Activated T-helper 1 cell treated with anti-CD3 and anti-CD28 coated beads, Interleukin-12 subunit alpha, Interleukin-12 subunit beta, Interleukin-2, Interleukin-4 antibody, amounts not matched to agents 30 ng/mL and 10 ng/mL and 1 ng/mL, durations not matched to agents 14 hours and 24 hours and 36 hours (primary cell): Measurements from ENCODE around the gene MTERF4. TPM values are rescaled to one million over a fixed set of nuclear protein-coding genes. Genes with fewer than 3 reads are reported as not detected.
"Not testable (repeated sequence)": the region's sequence is repeated elsewhere in the genome, so short reads cannot be mapped to it uniquely, and the experiment has no call there.

Source experiments
- DNase-seq: peaks from one replicate; pipeline ENCODE4 v3.0.0; 2021; ENCODE audit warnings: low spot score
- H3K27ac Mint-ChIP-seq: one replicate; pipeline ENCODE4 v1.8.0; 2021; ENCODE audit warnings: mild to moderate bottlenecking, mixed read lengths
- H3K27me3 Mint-ChIP-seq: one replicate; pipeline ENCODE4 v1.8.0; 2022; ENCODE audit warnings: mild to moderate bottlenecking, moderate library complexity, mixed read lengths; ENCODE audit not compliant: insufficient read depth
- H3K36me3 Mint-ChIP-seq: one replicate; pipeline ENCODE4 v1.8.0; 2021; ENCODE audit warnings: low read depth, mixed read lengths
- H3K4me1 Mint-ChIP-seq: one replicate; pipeline ENCODE4 v1.8.0; 2021; ENCODE audit warnings: low read depth, mixed read lengths
- H3K4me3 Mint-ChIP-seq: one replicate; pipeline ENCODE4 v1.8.0; 2021; ENCODE audit warnings: mild to moderate bottlenecking, moderate library complexity, mixed read lengths
- H3K9me3 Mint-ChIP-seq: one replicate; pipeline ENCODE4 v1.8.0; 2021; ENCODE audit warnings: mixed read lengths
- intact Hi-C: fragments of 100-400 bp; cut with micrococcal nuclease; formaldehyde crosslinking; loops from one replicate; pipeline ENCODE4 v1.15.1; 2024
- total RNA-seq: library from RNA; stranded (reverse); gene quantifications from 2 replicates; pipeline ENCODE4 v1.2.3, GENCODE V29; 2022

The MTERF4 gene
- total RNA-seq, 1 donor from 2014 or later = 43.3 TPM

DNA sequence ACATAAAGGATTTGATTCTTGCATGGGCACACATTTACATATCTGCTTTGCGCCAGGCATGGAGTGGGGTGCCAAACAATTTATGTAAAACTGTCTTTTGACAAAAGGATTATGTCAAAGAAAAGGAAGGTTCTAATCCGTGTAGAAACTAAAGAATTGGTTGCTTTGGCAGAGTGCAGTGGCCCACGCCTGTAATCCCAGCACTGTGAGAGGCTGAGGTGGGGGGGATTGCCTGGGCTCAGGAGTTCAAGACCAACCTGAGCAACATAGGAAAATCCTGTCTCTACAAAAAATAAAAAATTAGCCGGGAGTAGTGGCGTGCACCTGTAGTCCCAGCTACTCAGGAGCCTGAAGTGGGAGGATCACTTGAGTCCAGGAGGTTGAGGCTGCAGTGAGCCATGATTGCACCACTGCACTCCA lies 1.1 kb upstream of the MTERF4 start:
- Mint-ChIP-seq H3K4me1 (peaks cover 41% of the 10 kb centered on the region), H3K27ac (peak overlapping the region; percentile 98), H3K36me3 (peaks cover 22% of the 10 kb centered on the region), H3K9me3 (no peaks in the 10 kb centered on the region), H3K27me3 (no peaks in the 10 kb centered on the region), H3K4me3 (peak overlapping the region; percentile 94)
- intact Hi-C loops = loop anchor here (2.0 kb wide), 3 partner anchors 114 to 406 kb away; partner anchors contain the start of genes HDLBP, SEPTIN2 and STK25
- DNase-seq = no peak

DNA sequence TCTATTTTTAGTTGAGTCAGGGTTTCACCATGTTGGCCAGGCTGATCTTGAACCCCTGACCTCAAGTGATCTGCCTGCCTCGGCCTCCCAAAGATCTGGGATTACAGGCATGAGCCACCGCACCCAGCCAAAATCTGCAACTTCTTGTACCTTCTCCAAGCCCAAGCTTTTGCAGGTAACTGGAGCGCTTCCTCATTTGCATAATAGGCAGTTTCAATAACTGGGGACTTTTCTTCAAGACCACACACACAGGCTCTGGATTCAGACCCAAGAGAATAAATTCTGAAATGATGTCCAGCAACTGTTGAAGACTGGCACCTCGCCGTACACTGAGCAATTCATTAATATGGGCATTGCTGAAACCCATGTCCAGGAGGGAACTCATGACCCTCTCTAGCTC lies 2.8 kb downstream of the MTERF4 start:
- no peak overlapping the region for H3K27ac Mint-ChIP-seq
- H3K4me3 Mint-ChIP-seq = no peak overlapping the region
- intact Hi-C loops = no loop called here
- no peaks in the 10 kb centered on the region for H3K9me3 Mint-ChIP-seq
- peaks cover 38% of the 10 kb centered on the region for H3K36me3 Mint-ChIP-seq
- no peak for DNase-seq
- peaks cover 62% of the 10 kb centered on the region for H3K4me1 Mint-ChIP-seq
- no peaks in the 10 kb centered on the region for H3K27me3 Mint-ChIP-seq

DNA sequence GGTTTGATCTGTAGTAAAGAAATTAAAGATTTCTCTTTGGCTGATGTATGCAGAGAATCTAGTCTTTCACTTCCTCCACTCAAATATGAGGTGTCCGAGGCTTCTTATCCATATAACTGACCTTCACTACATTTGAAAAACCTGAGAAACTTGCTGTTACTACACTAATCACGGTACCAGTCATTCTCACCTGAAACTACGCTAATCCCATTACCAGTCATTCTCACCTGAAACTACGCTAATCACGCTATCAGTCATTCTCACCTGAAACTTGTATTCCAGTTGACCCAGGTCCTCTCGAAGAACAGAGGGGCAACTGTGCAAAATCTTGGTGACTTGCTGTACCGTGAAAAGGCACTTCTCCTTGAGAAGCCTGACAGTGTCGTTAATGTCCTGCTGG lies 5.1 kb downstream of the MTERF4 start:
- peaks cover 44% of the 10 kb centered on the region for H3K36me3 Mint-ChIP-seq
- no peaks in the 10 kb centered on the region for H3K27me3 Mint-ChIP-seq
- peaks cover 52% of the 10 kb centered on the region for H3K4me1 Mint-ChIP-seq
- peak overlapping the region; percentile 11 for H3K27ac Mint-ChIP-seq
- DNase-seq = no peak
- H3K9me3 Mint-ChIP-seq = no peaks in the 10 kb centered on the region
- intact Hi-C loops = no loop called here
- H3K4me3 Mint-ChIP-seq = no peak overlapping the region

DNA sequence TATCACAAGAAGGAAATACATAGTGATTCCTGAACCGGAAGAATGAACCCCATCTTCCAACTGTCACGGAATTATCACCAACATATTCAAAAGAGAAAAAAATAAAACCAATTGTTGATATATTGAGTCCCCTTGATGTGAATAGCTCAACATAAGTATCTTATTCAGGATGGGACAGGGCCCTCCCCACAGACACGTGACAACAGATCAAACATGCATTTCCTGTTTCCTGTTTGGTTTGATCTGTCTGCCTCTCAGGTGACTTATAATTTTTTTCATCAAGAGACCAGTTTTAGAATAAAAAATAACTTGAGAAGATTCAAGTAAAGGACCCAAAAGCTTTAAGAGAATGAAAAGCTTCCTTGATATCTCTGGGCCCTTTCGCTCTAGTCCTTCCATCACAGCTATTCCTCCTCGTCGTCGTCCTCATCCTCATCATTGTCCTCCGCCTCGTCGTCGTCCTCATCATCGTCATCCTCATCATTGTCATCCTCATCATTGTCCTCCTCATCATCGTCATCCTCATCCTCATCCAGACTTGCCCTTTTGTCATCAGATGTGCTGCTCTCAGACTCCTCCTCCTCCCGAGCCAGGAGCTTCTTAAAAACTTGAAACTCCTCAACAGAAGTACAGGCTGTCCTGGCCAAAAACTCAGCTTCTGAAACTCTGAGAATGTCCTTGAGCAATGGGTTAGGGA lies 6.3 kb downstream of the MTERF4 start:
- Mint-ChIP-seq H3K9me3 (no peaks in the 10 kb centered on the region), H3K27me3 (no peaks in the 10 kb centered on the region), H3K36me3 (peaks cover 52% of the 10 kb centered on the region), H3K4me1 (peaks cover 50% of the 10 kb centered on the region), H3K4me3 (peak overlapping the region; percentile 30), H3K27ac (peak overlapping the region; percentile 16)
- intact Hi-C loops = no loop called here
- peak; percentile 29 for DNase-seq

DNA sequence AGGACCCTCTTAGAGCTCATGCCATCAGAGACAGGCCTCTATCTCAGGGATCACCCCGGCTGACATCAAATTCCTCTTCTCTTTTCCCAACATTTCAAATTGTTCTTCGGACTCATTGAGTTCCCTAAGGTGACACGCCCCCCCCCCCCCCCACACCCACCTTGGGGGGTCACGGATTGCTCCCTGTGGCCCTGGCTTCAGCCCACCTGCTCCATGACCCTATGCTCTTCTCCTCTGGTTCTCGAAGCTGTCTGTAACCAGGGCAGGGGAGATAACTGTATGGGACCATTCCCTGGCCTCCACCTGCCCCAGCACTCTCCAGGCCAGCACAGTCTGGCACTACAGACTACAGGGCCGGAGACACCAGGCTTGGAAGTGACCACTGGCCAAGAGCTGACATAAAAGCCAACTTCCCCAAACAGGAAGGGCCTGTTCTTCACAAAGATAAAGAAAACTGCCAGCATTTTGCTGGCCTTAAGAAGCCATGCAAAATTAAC lies 7.1 kb downstream of the MTERF4 start:
- no peak overlapping the region for H3K27ac Mint-ChIP-seq
- peaks cover 55% of the 10 kb centered on the region for H3K36me3 Mint-ChIP-seq
- DNase-seq = no peak
- peaks cover 42% of the 10 kb centered on the region for H3K4me1 Mint-ChIP-seq
- H3K27me3 Mint-ChIP-seq = no peaks in the 10 kb centered on the region
- H3K4me3 Mint-ChIP-seq = no peak overlapping the region
- intact Hi-C loops = no loop called here
- no peaks in the 10 kb centered on the region for H3K9me3 Mint-ChIP-seq

DNA sequence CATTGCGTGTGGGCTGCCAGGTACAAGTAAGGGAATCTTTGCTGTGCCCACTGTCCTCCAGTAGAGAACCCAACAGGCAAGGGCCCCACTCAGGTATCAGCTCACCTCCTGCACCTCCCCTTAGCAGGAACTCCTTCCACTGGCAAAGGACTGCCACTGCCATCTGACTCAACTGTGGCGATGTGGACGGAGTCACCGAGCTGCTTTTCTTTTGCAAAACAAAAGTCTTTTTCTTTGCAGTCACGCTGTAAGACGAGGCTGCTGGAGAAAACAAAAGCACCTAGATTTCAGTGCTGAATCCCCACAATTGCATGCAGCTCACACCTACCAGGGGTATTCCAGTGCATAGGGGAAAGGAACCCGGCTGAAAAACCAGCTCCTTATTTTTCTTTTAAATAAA lies 7.9 kb downstream of the MTERF4 start:
- DNase-seq = no peak
- H3K9me3 Mint-ChIP-seq = no peaks in the 10 kb centered on the region
- no peaks in the 10 kb centered on the region for H3K27me3 Mint-ChIP-seq
- H3K27ac Mint-ChIP-seq = no peak overlapping the region
- peaks cover 53% of the 10 kb centered on the region for H3K36me3 Mint-ChIP-seq
- H3K4me1 Mint-ChIP-seq = peaks cover 36% of the 10 kb centered on the region
- H3K4me3 Mint-ChIP-seq = no peak overlapping the region
- intact Hi-C loops = no loop called here

DNA sequence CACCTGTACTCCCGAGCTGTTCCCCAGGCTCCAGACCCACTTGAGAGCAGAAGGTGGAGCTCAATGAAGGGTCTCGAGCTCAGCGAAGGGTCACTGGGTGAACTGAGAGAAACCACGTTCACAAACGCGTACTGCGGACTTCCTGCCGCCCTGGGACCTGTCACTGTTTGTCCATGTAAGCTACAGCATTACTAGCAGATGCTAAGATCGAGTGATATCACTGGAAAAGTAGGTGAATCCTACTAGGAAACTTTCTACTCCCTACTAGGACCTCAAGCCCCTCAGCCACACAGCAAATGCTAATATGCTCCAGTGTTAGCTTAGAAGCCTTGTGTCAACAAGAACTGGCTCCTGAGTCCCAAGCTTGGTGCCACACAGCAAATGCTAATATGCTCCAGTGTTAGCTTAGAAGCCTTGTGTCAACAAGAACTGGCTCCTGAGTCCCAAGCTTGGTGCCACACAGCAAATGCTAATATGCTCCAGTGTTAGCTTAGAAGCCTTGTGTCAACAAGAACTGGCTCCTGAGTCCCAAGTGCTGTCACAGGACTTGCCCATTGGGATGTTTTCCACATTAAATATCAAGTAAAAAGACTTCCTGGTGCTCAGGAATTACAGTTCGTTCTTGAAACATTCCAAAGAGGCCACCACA lies 8.8 kb downstream of the MTERF4 start:
- H3K4me3 Mint-ChIP-seq, intact Hi-C loops, DNase-seq, H3K27ac Mint-ChIP-seq, H3K9me3 Mint-ChIP-seq, H3K27me3 Mint-ChIP-seq: not testable (repeated sequence)
- H3K4me1 Mint-ChIP-seq = peaks cover 27% of the 10 kb centered on the region
- H3K36me3 Mint-ChIP-seq = peaks cover 53% of the 10 kb centered on the region

DNA sequence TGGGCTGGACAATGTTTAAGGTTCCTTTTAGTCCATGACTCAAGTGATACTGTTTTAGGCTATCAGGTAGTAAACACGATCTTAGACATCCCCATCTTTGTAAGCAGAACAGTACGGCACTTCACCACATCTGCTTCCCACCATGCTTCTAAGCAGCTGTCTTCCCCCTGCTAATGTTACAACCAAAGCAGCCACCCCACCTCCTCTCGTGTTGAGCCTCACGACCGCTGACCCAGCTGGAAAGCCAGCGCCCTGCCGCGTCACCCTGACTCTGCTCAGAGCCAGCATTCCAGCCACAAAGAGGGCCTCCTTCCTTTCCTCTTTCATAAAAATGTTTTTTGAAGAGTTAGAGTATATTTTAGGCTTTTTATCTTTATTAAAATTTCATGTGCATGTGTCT lies 9.4 kb downstream of the MTERF4 start:
- H3K27ac Mint-ChIP-seq = no peak overlapping the region
- H3K4me1 Mint-ChIP-seq = peaks cover 24% of the 10 kb centered on the region
- H3K4me3 Mint-ChIP-seq = no peak overlapping the region
- no peaks in the 10 kb centered on the region for H3K27me3 Mint-ChIP-seq
- peaks cover 54% of the 10 kb centered on the region for H3K36me3 Mint-ChIP-seq
- intact Hi-C loops = no loop called here
- no peaks in the 10 kb centered on the region for H3K9me3 Mint-ChIP-seq
- no peak for DNase-seq

DNA sequence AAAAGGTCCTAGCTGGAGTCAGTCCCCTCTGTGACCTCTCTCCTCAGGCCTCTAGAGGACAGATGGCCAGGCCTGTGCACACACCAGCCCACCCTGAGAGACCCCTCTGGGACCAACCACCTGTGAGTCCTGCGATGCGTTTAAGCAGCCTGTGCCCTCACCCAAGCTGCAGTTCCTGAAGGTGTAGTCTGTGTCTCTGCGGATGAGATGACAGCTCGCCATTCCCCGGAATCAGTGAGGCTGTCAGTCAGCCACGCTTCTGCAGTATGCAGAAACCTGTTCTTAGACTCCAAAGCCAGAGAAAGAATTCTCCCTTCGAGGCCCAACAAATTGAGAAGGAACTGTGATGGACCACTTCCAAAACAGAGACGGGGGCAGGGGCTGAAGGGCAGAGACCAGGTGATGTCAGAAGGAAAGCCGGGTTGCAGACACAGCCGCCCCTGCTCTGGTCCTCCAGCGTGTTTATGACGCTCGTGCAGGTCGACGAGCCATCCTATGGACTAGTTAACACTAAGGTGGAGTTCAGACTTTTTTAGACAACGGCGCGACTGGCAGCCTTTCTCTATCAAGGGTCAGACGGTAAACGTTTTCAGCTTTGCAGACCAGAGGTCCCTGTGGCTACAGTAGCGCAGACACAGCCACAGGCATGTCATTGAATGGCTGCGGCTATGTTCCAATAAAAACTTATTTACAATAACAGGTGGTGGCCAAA lies 10.2 kb downstream of the MTERF4 start:
- Mint-ChIP-seq H3K9me3 (no peaks in the 10 kb centered on the region), H3K4me1 (peaks cover 16% of the 10 kb centered on the region), H3K27me3 (no peaks in the 10 kb centered on the region), H3K27ac (no peak overlapping the region), H3K4me3 (no peak overlapping the region), H3K36me3 (peaks cover 47% of the 10 kb centered on the region)
- intact Hi-C loops = no loop called here
- no peak for DNase-seq

DNA sequence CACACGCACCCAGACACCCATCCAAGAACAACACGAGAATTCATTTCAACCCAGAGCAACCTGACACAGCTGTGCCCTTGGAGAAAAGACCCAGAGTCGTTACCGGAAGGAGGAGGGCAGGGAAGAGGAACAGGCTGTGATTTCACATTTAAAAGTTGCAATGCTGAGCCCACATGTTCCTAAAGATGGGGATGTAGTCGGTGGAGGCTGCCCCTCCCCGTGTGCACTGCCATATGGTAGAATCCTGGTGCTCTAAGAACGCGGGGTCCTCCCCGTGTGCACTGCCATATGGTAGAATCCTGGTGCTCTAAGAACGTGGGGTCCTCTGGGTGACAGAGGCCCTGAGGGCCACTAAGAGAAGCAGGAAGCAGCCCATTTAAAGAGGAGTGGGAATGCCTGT lies 10.9 kb downstream of the MTERF4 start:
- intact Hi-C loops = no loop called here
- Mint-ChIP-seq H3K36me3 (peaks cover 46% of the 10 kb centered on the region), H3K4me1 (peaks cover 9% of the 10 kb centered on the region), H3K4me3 (no peak overlapping the region), H3K9me3 (no peaks in the 10 kb centered on the region), H3K27ac (peak overlapping the region; percentile 24), H3K27me3 (no peaks in the 10 kb centered on the region)
- DNase-seq = no peak

DNA sequence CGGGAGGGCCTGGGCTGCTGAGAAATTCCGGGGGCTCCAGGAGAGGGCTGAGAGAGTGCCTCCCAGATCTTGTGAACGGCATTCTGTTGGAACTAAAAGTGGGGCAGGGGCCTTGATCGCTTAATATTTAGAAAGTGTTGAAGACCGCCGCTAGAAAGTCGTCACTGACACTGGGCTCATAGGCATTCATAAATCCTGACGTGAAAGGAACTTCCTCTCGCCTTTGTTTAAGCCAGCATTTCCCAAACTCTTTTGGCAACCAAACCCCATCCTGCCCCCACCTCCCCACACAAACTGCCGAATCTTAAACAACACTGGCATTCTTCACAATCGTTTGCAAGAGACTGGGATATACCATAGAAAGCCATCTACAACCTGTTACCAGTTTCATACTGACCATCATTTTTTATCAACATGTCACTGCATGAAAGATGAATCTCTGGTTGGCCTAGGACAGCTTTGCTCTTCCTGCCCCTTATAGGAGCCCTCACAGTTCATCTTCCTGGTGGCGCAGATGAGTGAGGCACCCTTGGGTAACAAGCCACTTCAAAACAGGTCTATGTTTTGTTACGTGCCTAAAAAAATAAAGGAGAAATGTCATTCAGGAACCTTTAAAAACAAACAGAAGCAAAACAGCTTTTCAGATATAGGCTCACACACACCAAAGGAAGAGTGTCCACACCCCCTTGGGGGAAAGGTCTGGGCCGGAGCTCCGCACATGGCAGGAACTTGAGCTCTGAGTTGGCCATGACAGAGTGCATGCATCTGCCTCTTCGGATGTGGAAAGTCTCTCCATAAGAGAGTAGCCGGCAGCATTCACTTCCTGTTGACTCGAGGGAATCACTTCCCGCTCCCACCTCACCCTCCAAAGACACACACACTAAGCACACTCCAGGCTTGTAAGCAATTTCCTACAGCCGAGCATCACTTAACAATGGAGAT lies 13.0 kb downstream of the MTERF4 start:
- H3K27ac Mint-ChIP-seq = no peak overlapping the region
- intact Hi-C loops = no loop called here
- H3K4me1 Mint-ChIP-seq = no peaks in the 10 kb centered on the region
- no peaks in the 10 kb centered on the region for H3K27me3 Mint-ChIP-seq
- H3K4me3 Mint-ChIP-seq = no peak overlapping the region
- peaks cover 44% of the 10 kb centered on the region for H3K36me3 Mint-ChIP-seq
- H3K9me3 Mint-ChIP-seq = no peaks in the 10 kb centered on the region
- DNase-seq = no peak

DNA sequence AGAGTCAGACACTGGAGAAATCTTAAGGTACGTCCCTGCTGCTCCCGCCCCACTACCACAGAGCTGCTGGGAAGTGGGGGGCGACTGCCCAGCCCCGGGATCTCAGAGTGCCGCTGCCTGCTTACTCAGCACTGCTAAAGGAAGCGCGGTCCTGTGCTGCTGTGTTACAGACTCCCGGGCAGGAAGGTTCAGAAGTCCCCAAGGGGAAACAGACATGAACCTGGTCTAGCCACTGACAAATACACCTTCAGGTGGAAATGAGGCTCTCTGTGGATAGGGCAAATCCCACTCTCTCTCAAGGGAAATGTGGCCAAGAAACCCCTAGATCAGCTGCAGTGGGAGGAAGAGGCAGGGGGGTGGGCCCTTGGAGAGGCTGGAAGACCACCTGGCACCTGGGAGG lies 13.7 kb downstream of the MTERF4 start:
- Mint-ChIP-seq H3K9me3 (no peaks in the 10 kb centered on the region), H3K36me3 (peaks cover 42% of the 10 kb centered on the region), H3K27me3 (no peaks in the 10 kb centered on the region), H3K4me1 (no peaks in the 10 kb centered on the region), H3K27ac (no peak overlapping the region), H3K4me3 (no peak overlapping the region)
- DNase-seq = no peak
- intact Hi-C loops = no loop called here
